Measurements from ENCODE around the gene COPB2.

Gene COPB2

DNA sequence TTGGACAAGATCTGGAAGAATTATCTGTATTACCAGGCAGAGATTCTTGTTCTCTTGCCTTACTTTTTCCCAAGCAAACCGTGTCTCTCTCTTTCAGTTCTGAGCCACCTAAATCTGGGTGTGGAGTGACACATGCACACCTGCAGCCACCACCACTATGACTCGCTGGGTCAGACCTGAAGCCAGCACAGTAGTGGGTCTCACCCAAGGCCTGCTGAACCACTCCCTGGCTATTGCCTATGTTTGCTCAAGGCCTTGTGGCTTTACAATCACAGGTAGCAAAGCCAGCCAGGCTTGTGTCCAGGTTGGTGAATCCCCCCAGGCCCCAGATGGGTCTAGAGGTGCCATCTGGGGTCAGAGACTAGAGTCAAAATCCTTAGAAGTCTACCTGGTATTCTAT lies 28.7 kb upstream of the COPB2 start:
- Histone ChIP-seq H3K36me3 (ENCODE audit: control insufficient read depth in 2 of 2, insufficient read depth in 1 of 2, low read length in 2 of 2) (peaks cover 0 to 2% of the 10 kb centered on the region in 2 experiments; a peak in 1 of 3 replicates), H3K9me3 (ENCODE audit: control insufficient read depth, insufficient read depth, low read depth, low read length) (no peaks in the 10 kb centered on the region), H3K27ac (ENCODE audit: extremely low read depth, low read depth, low read length) (no peak overlapping the region), H3K4me1 (ENCODE audit: control insufficient read depth, insufficient read depth, low read length) (no peaks in the 10 kb centered on the region), H3K4me3 (ENCODE audit: low read depth, low read length) (no peak overlapping the region)
- TF ChIP-seq, protein P1, sequence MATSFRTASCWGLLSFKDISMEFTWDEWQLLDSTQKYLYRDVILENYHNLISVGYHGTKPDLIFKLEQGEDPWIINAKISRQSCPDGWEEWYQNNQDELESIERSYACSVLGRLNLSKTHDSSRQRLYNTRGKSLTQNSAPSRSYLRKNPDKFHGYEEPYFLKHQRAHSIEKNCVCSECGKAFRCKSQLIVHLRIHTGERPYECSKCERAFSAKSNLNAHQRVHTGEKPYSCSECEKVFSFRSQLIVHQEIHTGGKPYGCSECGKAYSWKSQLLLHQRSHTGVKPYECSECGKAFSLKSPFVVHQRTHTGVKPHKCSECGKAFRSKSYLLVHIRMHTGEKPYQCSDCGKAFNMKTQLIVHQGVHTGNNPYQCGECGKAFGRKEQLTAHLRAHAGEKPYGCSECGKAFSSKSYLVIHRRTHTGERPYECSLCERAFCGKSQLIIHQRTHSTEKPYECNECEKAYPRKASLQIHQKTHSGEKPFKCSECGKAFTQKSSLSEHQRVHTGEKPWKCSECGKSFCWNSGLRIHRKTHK (tag by site-specific recombination; IDR thresholded peaks at IDR 0.05): no peak
- TF ChIP-seq ZFP37 (tag by site-specific recombination; IDR thresholded peaks at IDR 0.05) (no peak), ZBTB17 (tag by site-specific recombination; IDR thresholded peaks at IDR 0.05) (no peak), GLIS1 (tag by site-specific recombination; IDR thresholded peaks at IDR 0.05) (no peak), ZNF184 (tag by site-specific recombination; IDR thresholded peaks at IDR 0.05) (no peak), ZNF701 (tag by site-specific recombination; IDR thresholded peaks at IDR 0.05) (no peak), HOXA7 (CRISPR knock-in tag; IDR thresholded peaks at IDR 0.05; ENCODE audit: borderline replicate concordance) (no peak), ZNF561 (tag by site-specific recombination; IDR thresholded peaks at IDR 0.05; ENCODE audit: borderline replicate concordance) (no peak), ZNF837 (tag by site-specific recombination; IDR thresholded peaks at IDR 0.05) (no peak), ZNF747 (tag by site-specific recombination; IDR thresholded peaks at IDR 0.05) (no peak), ZNF37A (tag by site-specific recombination; IDR thresholded peaks at IDR 0.05) (no peak)
- TF ChIP-seq, protein P2, sequence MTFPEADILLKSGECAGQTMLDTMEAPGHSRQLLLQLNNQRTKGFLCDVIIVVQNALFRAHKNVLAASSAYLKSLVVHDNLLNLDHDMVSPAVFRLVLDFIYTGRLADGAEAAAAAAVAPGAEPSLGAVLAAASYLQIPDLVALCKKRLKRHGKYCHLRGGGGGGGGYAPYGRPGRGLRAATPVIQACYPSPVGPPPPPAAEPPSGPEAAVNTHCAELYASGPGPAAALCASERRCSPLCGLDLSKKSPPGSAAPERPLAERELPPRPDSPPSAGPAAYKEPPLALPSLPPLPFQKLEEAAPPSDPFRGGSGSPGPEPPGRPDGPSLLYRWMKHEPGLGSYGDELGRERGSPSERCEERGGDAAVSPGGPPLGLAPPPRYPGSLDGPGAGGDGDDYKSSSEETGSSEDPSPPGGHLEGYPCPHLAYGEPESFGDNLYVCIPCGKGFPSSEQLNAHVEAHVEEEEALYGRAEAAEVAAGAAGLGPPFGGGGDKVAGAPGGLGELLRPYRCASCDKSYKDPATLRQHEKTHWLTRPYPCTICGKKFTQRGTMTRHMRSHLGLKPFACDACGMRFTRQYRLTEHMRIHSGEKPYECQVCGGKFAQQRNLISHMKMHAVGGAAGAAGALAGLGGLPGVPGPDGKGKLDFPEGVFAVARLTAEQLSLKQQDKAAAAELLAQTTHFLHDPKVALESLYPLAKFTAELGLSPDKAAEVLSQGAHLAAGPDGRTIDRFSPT (tag by site-specific recombination; IDR thresholded peaks at IDR 0.05): no peak
- POLR2A ChIA-PET: no interaction called here
- CTCF ChIA-PET: no interaction called here

DNA sequence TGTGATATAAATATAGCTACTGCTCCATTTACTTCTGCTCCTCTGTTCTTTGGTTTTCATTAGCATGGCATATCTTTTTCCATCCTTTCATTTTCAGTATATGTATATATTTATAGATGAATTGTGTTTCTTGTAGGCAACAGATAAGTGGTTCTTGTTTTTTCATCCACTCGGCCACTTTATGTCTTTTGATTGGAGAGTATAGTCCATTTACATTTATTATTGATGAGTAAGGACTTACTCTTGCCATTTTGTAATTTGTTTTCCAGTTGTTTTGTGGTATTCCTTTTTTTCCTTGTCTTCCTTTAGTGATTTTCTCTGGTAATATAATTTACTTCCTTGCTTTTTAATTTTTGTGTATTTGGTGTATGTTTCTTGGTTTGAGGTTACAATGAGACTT lies 26.8 kb upstream of the COPB2 start:
- CTCF ChIA-PET: interaction anchor here (0.9 to 1.2 kb wide), 2 partner anchors 16 to 146 kb away, joined by 3 read pairs; no protein-coding TSS in a partner anchor

DNA sequence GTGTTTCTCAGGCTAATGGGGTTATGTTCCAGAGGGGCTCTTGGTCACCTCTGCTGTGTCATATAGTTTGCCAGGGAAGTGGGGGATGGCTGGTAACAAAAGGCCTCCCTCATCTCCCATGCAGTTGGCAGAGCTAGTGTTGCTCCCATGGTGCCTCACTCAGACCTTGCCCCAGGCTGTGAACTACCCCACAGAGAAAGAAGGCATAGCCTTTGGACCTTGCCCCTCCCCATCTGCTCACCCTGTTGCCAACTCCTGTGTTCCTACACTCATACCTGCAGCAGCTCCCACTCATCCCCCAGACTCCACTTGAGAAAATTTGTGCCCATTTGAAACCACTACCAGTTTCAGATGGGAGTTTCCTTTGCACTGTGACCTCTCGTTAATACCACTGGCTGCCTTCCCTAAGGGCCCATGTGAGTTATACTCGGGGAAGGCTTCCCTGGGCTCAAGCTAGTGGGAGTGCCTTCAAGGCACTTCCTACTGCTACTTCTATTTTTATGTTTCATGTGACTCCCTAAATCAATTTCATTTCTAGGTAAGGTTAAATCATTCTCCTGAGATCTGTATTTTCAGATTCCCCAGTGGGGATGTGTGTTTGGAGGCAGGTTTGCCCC lies 25.3 kb upstream of the COPB2 start:
- Histone ChIP-seq H3K4me3 (ENCODE audit: low read depth, low read length) (no peak overlapping the region), H3K27ac (ENCODE audit: extremely low read depth, low read depth, low read length) (no peak overlapping the region), H3K4me1 (ENCODE audit: control insufficient read depth, insufficient read depth, low read length) (no peaks in the 10 kb centered on the region), H3K36me3 (ENCODE audit: control insufficient read depth in 2 of 2, insufficient read depth in 1 of 2, low read length in 2 of 2) (no peaks in the 10 kb centered on the region), H3K9me3 (ENCODE audit: control insufficient read depth, insufficient read depth, low read depth, low read length) (no peaks in the 10 kb centered on the region)
- ChIA-PET CTCF (no interaction called here), POLR2A (no interaction called here)
- TF ChIP-seq SALL2 (tag by site-specific recombination; IDR thresholded peaks at IDR 0.05; ENCODE audit: borderline replicate concordance) (no peak), ZNF610 (tag by site-specific recombination; IDR thresholded peaks at IDR 0.05; ENCODE audit: borderline replicate concordance) (no peak), TRIM28 (IDR thresholded peaks at IDR 0.05; ENCODE audit: borderline replicate concordance, low read length) (no peak), ZNF701 (tag by site-specific recombination; IDR thresholded peaks at IDR 0.05) (no peak), ZNF544 (tag by site-specific recombination; IDR thresholded peaks at IDR 0.05) (no peak), SP7 (tag by site-specific recombination; IDR thresholded peaks at IDR 0.05) (no peak), ZNF76 (tag by site-specific recombination; IDR thresholded peaks at IDR 0.05; ENCODE audit: borderline replicate concordance, low read depth) (no peak), ZNF19 (tag by site-specific recombination; IDR thresholded peaks at IDR 0.05; ENCODE audit: low read depth) (no peak)
- TF ChIP-seq, protein P3, sequence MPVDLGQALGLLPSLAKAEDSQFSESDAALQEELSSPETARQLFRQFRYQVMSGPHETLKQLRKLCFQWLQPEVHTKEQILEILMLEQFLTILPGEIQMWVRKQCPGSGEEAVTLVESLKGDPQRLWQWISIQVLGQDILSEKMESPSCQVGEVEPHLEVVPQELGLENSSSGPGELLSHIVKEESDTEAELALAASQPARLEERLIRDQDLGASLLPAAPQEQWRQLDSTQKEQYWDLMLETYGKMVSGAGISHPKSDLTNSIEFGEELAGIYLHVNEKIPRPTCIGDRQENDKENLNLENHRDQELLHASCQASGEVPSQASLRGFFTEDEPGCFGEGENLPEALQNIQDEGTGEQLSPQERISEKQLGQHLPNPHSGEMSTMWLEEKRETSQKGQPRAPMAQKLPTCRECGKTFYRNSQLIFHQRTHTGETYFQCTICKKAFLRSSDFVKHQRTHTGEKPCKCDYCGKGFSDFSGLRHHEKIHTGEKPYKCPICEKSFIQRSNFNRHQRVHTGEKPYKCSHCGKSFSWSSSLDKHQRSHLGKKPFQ (tag by site-specific recombination; IDR thresholded peaks at IDR 0.05): no peak
- TF ChIP-seq, protein P4, sequence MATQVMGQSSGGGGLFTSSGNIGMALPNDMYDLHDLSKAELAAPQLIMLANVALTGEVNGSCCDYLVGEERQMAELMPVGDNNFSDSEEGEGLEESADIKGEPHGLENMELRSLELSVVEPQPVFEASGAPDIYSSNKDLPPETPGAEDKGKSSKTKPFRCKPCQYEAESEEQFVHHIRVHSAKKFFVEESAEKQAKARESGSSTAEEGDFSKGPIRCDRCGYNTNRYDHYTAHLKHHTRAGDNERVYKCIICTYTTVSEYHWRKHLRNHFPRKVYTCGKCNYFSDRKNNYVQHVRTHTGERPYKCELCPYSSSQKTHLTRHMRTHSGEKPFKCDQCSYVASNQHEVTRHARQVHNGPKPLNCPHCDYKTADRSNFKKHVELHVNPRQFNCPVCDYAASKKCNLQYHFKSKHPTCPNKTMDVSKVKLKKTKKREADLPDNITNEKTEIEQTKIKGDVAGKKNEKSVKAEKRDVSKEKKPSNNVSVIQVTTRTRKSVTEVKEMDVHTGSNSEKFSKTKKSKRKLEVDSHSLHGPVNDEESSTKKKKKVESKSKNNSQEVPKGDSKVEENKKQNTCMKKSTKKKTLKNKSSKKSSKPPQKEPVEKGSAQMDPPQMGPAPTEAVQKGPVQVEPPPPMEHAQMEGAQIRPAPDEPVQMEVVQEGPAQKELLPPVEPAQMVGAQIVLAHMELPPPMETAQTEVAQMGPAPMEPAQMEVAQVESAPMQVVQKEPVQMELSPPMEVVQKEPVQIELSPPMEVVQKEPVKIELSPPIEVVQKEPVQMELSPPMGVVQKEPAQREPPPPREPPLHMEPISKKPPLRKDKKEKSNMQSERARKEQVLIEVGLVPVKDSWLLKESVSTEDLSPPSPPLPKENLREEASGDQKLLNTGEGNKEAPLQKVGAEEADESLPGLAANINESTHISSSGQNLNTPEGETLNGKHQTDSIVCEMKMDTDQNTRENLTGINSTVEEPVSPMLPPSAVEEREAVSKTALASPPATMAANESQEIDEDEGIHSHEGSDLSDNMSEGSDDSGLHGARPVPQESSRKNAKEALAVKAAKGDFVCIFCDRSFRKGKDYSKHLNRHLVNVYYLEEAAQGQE (tag by site-specific recombination; IDR thresholded peaks at IDR 0.05): no peak

More for the DNA sequence above, 26.8 kb upstream of the COPB2 start:
- Histone ChIP-seq H3K27ac (ENCODE audit: extremely low read depth, low read depth, low read length) (no peak overlapping the region), H3K4me1 (ENCODE audit: control insufficient read depth, insufficient read depth, low read length) (no peaks in the 10 kb centered on the region), H3K4me3 (ENCODE audit: low read depth, low read length) (no peak overlapping the region), H3K36me3 (ENCODE audit: control insufficient read depth in 2 of 2, insufficient read depth in 1 of 2, low read length in 2 of 2) (no peaks in the 10 kb centered on the region), H3K9me3 (ENCODE audit: control insufficient read depth, insufficient read depth, low read depth, low read length) (no peaks in the 10 kb centered on the region)
- POLR2A ChIA-PET: no interaction called here
- TF ChIP-seq, protein P5, sequence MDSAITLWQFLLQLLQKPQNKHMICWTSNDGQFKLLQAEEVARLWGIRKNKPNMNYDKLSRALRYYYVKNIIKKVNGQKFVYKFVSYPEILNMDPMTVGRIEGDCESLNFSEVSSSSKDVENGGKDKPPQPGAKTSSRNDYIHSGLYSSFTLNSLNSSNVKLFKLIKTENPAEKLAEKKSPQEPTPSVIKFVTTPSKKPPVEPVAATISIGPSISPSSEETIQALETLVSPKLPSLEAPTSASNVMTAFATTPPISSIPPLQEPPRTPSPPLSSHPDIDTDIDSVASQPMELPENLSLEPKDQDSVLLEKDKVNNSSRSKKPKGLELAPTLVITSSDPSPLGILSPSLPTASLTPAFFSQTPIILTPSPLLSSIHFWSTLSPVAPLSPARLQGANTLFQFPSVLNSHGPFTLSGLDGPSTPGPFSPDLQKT (IDR thresholded peaks at IDR 0.05; ENCODE audit: borderline replicate concordance, low read depth, low read length): no peak
- TF ChIP-seq SETDB1 (IDR thresholded peaks at IDR 0.05; ENCODE audit: insufficient read length, low read length): peak; percentile 38

All from HEK293 (cell line).